Mesenchymal stem cell (in vitro differentiated cells and primary cell): ENCODE measurements around the gene DLAT.
A peak's percentile ranks its signal among the peaks of the same experiment; 100 is the strongest.
"Not testable (repeated sequence)": the region's sequence is repeated elsewhere in the genome, so short reads cannot be mapped to it uniquely, and the experiment has no call there.

ENCODE experiments used
- DNase-seq: peaks from one replicate; pipeline ENCODE4 v3.0.0-alpha.2; 2013
- H2AFZ ChIP-seq: one replicate; pipeline ENCODE4 v1.6.1; 2013; ENCODE audit warnings: low read depth, mild to moderate bottlenecking, control low read depth, inconsistent platforms, low read length, moderate library complexity
- H2AK5ac ChIP-seq: 2 replicates; pipeline ENCODE4 v1.6.1; 2013; ENCODE audit warnings: low read length, moderate library complexity, mild to moderate bottlenecking, inconsistent platforms; ENCODE audit not compliant: severe bottlenecking
- H2BK120ac ChIP-seq: one replicate; pipeline ENCODE4 v1.6.1; 2013; ENCODE audit warnings: low read depth, mild to moderate bottlenecking, inconsistent platforms, low read length, moderate library complexity
- H2BK12ac ChIP-seq, 2 experiments: one replicate each; pipeline ENCODE4 v1.6.1; 2013; ENCODE audit warnings: inconsistent platforms in 2 of 2, low read length in 2 of 2, mild to moderate bottlenecking in 2 of 2, moderate library complexity in 2 of 2, control low read depth in 1 of 2
- H2BK15ac ChIP-seq: one replicate; pipeline ENCODE4 v1.6.1; 2013; ENCODE audit warnings: mild to moderate bottlenecking, low read depth, inconsistent platforms; ENCODE audit not compliant: poor library complexity, severe bottlenecking
- H2BK5ac ChIP-seq: 2 replicates; pipeline ENCODE4 v1.6.1; 2013; ENCODE audit warnings: low read depth, mild to moderate bottlenecking, low read length, control low read depth, inconsistent platforms; ENCODE audit not compliant: poor library complexity, severe bottlenecking
- H3K14ac ChIP-seq, 2 experiments: one replicate each; pipeline ENCODE4 v1.6.1; 2013; ENCODE audit warnings: inconsistent platforms in 2 of 2, low read length in 2 of 2, control low read depth in 1 of 2, mild to moderate bottlenecking in 1 of 2, moderate library complexity in 1 of 2
- H3K18ac ChIP-seq, 2 experiments: one replicate each; pipeline ENCODE4 v1.6.1; 2013; ENCODE audit warnings: inconsistent platforms in 2 of 2, low read length in 2 of 2, control low read depth in 1 of 2, low read depth in 1 of 2, mild to moderate bottlenecking in 1 of 2
- H3K23ac ChIP-seq, 2 experiments: one replicate each; pipeline ENCODE4 v1.6.1; 2013; ENCODE audit warnings: inconsistent platforms in 2 of 2, low read length in 2 of 2, mild to moderate bottlenecking in 2 of 2, moderate library complexity in 2 of 2, control low read depth in 1 of 2
- H3K27ac ChIP-seq: 2 replicates; pipeline ENCODE4 v1.5.1; 2013; ENCODE audit warnings: mild to moderate bottlenecking, moderate library complexity, low read length, control low read depth, inconsistent platforms; ENCODE audit not compliant: poor library complexity, severe bottlenecking
- H3K27me3 ChIP-seq, 2 experiments: 2 replicates each; pipeline versions ENCODE4 v1.6.1 to v1.7.0; 2013; ENCODE audit warnings: low read length in 2 of 2, mild to moderate bottlenecking in 2 of 2, moderate library complexity in 2 of 2, control low read depth in 1 of 2, inconsistent platforms in 1 of 2; ENCODE audit not compliant: control insufficient read depth in 1 of 2, insufficient read depth in 1 of 2
- H3K36me3 ChIP-seq, 2 experiments: 2 replicates each; pipeline versions ENCODE4 v1.6.1 to v1.7.0; 2013; ENCODE audit warnings: low read length in 2 of 2, control low read depth in 1 of 2, inconsistent platforms in 1 of 2, low read depth in 1 of 2, mild to moderate bottlenecking in 1 of 2; ENCODE audit not compliant: insufficient read depth in 2 of 2, control insufficient read depth in 1 of 2
- H3K4ac ChIP-seq, 2 experiments: one replicate each; pipeline ENCODE4 v1.6.1; 2013; ENCODE audit warnings: inconsistent platforms in 2 of 2, low read length in 2 of 2, mild to moderate bottlenecking in 2 of 2, moderate library complexity in 2 of 2, control low read depth in 1 of 2, low read depth in 1 of 2
- H3K4me1 ChIP-seq: 2 replicates; pipeline ENCODE4 v1.6.1; 2013; ENCODE audit warnings: low read depth, low read length, control low read depth; ENCODE audit not compliant: control insufficient read depth, insufficient read depth
- H3K4me2 ChIP-seq: 2 replicates; pipeline ENCODE4 v1.6.1; 2013; ENCODE audit warnings: low read length, mild to moderate bottlenecking, inconsistent platforms; ENCODE audit not compliant: poor library complexity, severe bottlenecking
- H3K4me3 ChIP-seq, 2 experiments: 2 replicates each; pipeline versions ENCODE4 v1.5.1 to v1.7.0; 2013; ENCODE audit warnings: low read length in 2 of 2, mild to moderate bottlenecking in 2 of 2, control low read depth in 1 of 2, low read depth in 1 of 2; ENCODE audit not compliant: insufficient read depth in 1 of 2
- H3K79me1 ChIP-seq: replicated peaks from 2 replicates; pipeline ENCODE4 v1.6.1; 2013; ENCODE audit warnings: mild to moderate bottlenecking, control low read depth, low read length, inconsistent platforms; ENCODE audit not compliant: poor library complexity, severe bottlenecking
- H3K9ac ChIP-seq: 2 replicates; pipeline ENCODE4 v1.7.0; 2013; ENCODE audit warnings: mild to moderate bottlenecking, low read length, moderate library complexity
- H3K9me3 ChIP-seq: 2 replicates; pipeline ENCODE4 v1.7.0; 2013; ENCODE audit warnings: mild to moderate bottlenecking, low read length; ENCODE audit not compliant: control insufficient read depth
- H4K8ac ChIP-seq: one replicate; pipeline ENCODE4 v1.6.1; 2013; ENCODE audit warnings: inconsistent platforms, mild to moderate bottlenecking, low read length, moderate library complexity
- H4K91ac ChIP-seq: one replicate; pipeline ENCODE4 v1.6.1; 2013; ENCODE audit warnings: mild to moderate bottlenecking, low read length, inconsistent platforms
- WGBS: methylation state at CpG from one replicate; pipeline ENCODE4 v1.1.7; 2013; ENCODE audit warnings: mixed read lengths; 5-methylcytosine and 5-hydroxymethylcytosine counted together

DLAT gene

DNA sequence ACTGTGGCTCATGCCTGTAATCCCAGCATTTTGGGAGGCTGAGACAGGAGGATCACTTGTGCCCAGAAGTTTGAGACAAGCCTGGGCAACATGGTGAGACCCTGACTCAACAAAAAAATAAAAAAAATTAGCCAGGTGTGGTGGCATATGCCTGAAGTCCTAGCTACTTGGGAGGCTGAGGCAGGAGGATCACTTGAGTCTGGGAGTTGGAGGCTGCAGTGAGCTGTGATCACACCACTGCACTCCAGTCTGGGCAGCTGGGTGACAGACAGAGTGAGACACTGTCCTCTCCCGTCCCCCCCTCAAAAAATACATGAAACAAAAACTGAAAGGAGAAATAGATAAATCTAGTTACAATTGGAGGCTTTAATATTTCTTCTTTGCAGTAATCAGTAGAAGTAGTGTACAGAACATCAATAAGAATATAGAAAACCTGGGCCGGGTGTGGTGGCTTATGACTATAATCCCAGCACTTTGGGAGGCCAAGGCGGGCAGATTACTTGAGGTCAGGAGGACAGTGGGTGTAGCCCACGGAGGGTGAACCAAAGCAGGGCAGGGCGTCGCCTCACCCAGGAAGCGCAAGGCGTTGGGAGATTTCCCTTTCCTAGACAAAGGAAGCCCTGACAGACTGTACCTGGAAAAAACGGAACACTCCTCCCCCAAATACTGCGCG, 19.6 kb upstream of the DLAT start:
- Histone ChIP-seq H3K18ac (no peak overlapping the region), H4K91ac (no peak overlapping the region), H2BK15ac (no peak overlapping the region), H3K27me3 (no peaks in the 10 kb centered on the region), H3K4ac (no peak overlapping the region), H3K36me3 (peaks cover 13 to 40% of the 10 kb centered on the region in 2 experiments), H3K4me1 (no peaks in the 10 kb centered on the region), H3K9me3 (no peaks in the 10 kb centered on the region), H3K23ac (no peak overlapping the region), H3K14ac (no peak overlapping the region), H3K9ac (no peak overlapping the region), H3K4me2 (no peak overlapping the region), H2AFZ (no peak overlapping the region), H2AK5ac (no peak overlapping the region), H4K8ac (no peak overlapping the region), H3K4me3 (no peak overlapping the region), H2BK12ac (no peak overlapping the region), H2BK5ac (no peak overlapping the region), H3K79me1 (no peaks in the 10 kb centered on the region), H3K27ac (no peak overlapping the region), H2BK120ac (no peak overlapping the region)
- 90% methylated on average over 10 of the region's 11 CpGs for WGBS
- no peak for DNase-seq

- not testable (repeated sequence) for H3K18ac ChIP-seq, H3K4me2 ChIP-seq, H3K27ac ChIP-seq, H3K14ac ChIP-seq, H4K8ac ChIP-seq, H4K91ac ChIP-seq, H3K4ac ChIP-seq, DNase-seq, H3K4me3 ChIP-seq, H3K79me1 ChIP-seq, H3K27me3 ChIP-seq, H2BK5ac ChIP-seq, H2AFZ ChIP-seq, H3K9ac ChIP-seq, H2BK120ac ChIP-seq, H3K9me3 ChIP-seq, H2BK12ac ChIP-seq, H2BK15ac ChIP-seq, H2AK5ac ChIP-seq, H3K23ac ChIP-seq, H3K4me1 ChIP-seq
- H3K36me3 ChIP-seq = peaks cover 13 to 35% of the 10 kb centered on the region in 2 experiments
- WGBS = 67% methylated on average over 4 of the region's 4 CpGs
Observed at GRCh38 chr11:112006095-112006441, 19.1 kb upstream of the DLAT start.

DNA sequence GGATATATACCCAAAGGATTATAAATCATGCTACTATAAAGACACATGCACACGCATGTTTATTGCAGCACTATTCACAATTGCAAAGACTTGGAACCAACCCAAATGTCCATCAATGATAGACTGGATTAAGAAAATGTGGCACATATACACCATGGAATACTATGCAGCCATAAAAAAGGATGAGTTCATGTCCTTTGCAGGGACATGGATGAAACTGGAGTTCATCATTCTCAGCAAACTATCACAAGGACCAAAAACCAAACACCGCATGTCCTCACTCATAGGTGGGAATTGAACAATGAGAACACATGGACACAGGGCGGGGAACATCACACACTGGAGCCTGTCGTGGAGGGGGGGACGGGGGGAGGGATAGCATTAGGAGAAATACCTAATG, 13.8 kb upstream of the DLAT start:
- 97% methylated on average over 4 of the region's 5 CpGs for WGBS
- not testable (repeated sequence) for DNase-seq, H2AK5ac ChIP-seq

DNA sequence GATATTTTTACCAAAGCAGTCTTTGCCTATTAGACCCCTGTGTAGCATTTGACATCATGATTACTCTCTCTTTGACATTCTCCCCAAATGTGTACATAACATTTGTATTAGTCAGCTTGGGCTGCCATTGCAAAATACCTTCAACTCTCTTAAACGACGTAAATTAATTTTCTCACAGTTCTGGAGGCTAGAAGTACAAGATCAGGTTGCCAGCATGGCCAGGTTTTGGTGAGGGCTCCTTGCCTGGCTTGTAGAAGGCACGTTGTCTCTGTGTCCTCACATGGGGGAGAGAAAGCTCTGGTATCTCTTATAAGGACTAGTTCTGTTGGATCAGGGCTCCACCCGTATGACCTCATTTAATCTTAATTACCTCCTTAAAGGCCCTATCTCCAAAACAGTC, 12.3 kb upstream of the DLAT start:
- no peak overlapping the region for H2AFZ ChIP-seq
- H3K36me3 ChIP-seq = no peaks in the 10 kb centered on the region
- no peak overlapping the region for H2BK15ac ChIP-seq
- H3K23ac ChIP-seq = no peak overlapping the region
- no peaks in the 10 kb centered on the region for H3K9me3 ChIP-seq
- H2BK5ac ChIP-seq = no peak overlapping the region
- no peaks in the 10 kb centered on the region for H3K79me1 ChIP-seq
- H4K91ac ChIP-seq = no peak overlapping the region
- H3K14ac ChIP-seq = no peak overlapping the region
- H3K4me1 ChIP-seq = peaks cover 2% of the 10 kb centered on the region
- no peak overlapping the region for H4K8ac ChIP-seq
- no peak overlapping the region for H3K27ac ChIP-seq
- H2BK120ac ChIP-seq = no peak overlapping the region
- H2BK12ac ChIP-seq = no peak overlapping the region
- DNase-seq = peak; percentile 72
- WGBS = 16% methylated on average over 2 of the region's 4 CpGs
- no peaks in the 10 kb centered on the region for H3K27me3 ChIP-seq
- H2AK5ac ChIP-seq = no peak overlapping the region
- H3K4me3 ChIP-seq = no peak overlapping the region
- no peak overlapping the region for H3K18ac ChIP-seq
- no peak overlapping the region for H3K4me2 ChIP-seq
- H3K9ac ChIP-seq = no peak overlapping the region
- H3K4ac ChIP-seq = no peak overlapping the region

More for the DNA sequence above, 13.8 kb upstream of the DLAT start:
- H3K4me2 ChIP-seq, H3K27me3 ChIP-seq, H3K4me3 ChIP-seq, H3K9me3 ChIP-seq, H4K91ac ChIP-seq, H3K9ac ChIP-seq, H3K4ac ChIP-seq, H2BK120ac ChIP-seq, H4K8ac ChIP-seq, H3K14ac ChIP-seq, H3K23ac ChIP-seq, H2BK5ac ChIP-seq, H3K4me1 ChIP-seq, H3K18ac ChIP-seq, H3K36me3 ChIP-seq, H2BK15ac ChIP-seq, H3K27ac ChIP-seq, H3K79me1 ChIP-seq, H2AFZ ChIP-seq, H2BK12ac ChIP-seq: not testable (repeated sequence)
